Esophagus muscularis mucosa (tissue), 3 donors: ENCODE data around the gene CCDC186.

ENCODE experiments used
- CTCF ChIP-seq, 3 experiments: fragments of 200-600 bp in 2 of 3; fragments of 450-650 bp in 1 of 3; sonication (generic) in 2 of 3; IDR thresholded peaks; one replicate each; pipeline ENCODE4 v1.5.1; 2017 to 2019; ENCODE audit warnings: antibody characterized with exemption in 3 of 3, mild to moderate bottlenecking in 2 of 3, moderate library complexity in 1 of 3
- POLR2A ChIP-seq: fragments of 450-650 bp; IDR thresholded peaks from one replicate; pipeline ENCODE4 v1.6.1; 2017; ENCODE audit warnings: antibody characterized with exemption, moderate library complexity, mild to moderate bottlenecking, low read depth

DNA sequence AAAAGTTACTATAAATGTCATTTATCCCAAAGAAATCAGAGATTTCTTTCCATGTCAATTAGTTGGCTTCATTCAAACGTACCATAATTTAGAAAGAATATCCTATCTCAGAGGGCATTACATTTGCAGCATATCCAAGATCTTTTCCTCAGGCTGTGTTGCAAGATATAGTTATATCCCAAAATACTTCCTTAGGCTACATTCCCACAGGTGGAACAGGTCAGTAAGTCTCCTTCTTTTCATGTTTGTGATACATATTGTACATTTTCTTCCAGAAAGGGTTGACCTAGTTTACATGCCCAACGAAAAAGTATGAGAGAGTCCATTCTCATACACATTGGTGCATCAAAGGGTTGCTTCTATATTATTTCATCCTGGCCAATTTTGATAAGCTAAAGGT, 38.1 kb upstream of the CCDC186 start:
- TF ChIP-seq POLR2A (no peak), CTCF (IDR thresholded peaks at IDR 0.05) (no peak)
